Effector CD4-positive, alpha-beta T cell (primary cell): ENCODE results near the gene CCL2. TPM values are rescaled to one million over a fixed set of nuclear protein-coding genes. Genes with fewer than 3 reads are reported as not detected.
"Not testable (repeated sequence)": the region's sequence is repeated elsewhere in the genome, so short reads cannot be mapped to it uniquely, and the experiment has no call there.

Experiments used
- DNase-seq: peaks from one replicate; pipeline ENCODE4 v3.0.0-alpha.2; 2020
- total RNA-seq: gene quantifications from one replicate; lab custom pipeline; 2026; lab: John Stamatoyannopoulos, UW

CCL2 gene
- total RNA-seq: not detected

GRCh38 chr17:34254651-34255380 lies at the start of gene CCL2:
CCL2 (plus strand) TSS chr17:34255285; CDS start chr17:34255350, 65 bp downstream.
- no peak for DNase-seq

GRCh38 chr17:34205401-34205800 lies 49.7 kb upstream of the CCL2 start:
- DNase-seq: no peak

- DNase-seq: no peak
Observed at GRCh38 chr17:34206569-34206968, 48.5 kb upstream of the CCL2 start.

GRCh38 chr17:34207572-34207971 lies 47.5 kb upstream of the CCL2 start:
- DNase-seq: no peak

- no peak for DNase-seq
Observed at GRCh38 chr17:34218748-34219147, 36.3 kb upstream of the CCL2 start.

GRCh38 chr17:34219405-34219804 lies 35.7 kb upstream of the CCL2 start:
- DNase-seq: no peak

GRCh38 chr17:34220045-34220751 lies 34.9 kb upstream of the CCL2 start:
- DNase-seq: no peak

GRCh38 chr17:34220752-34221395 lies 34.2 kb upstream of the CCL2 start:
- DNase-seq: no peak

GRCh38 chr17:34221411-34221810 lies 33.7 kb upstream of the CCL2 start:
- no peak for DNase-seq

- no peak for DNase-seq
Observed at GRCh38 chr17:34222722-34223497, 32.2 kb upstream of the CCL2 start.

- no peak for DNase-seq
Observed at GRCh38 chr17:34225046-34225445, 30.0 kb upstream of the CCL2 start.

- DNase-seq: no peak
Observed at GRCh38 chr17:34226011-34226743, 28.9 kb upstream of the CCL2 start.

- DNase-seq: no peak
Observed at GRCh38 chr17:34226744-34227034, 28.4 kb upstream of the CCL2 start.

GRCh38 chr17:34227293-34227692 lies 27.8 kb upstream of the CCL2 start:
- not testable (repeated sequence) for DNase-seq

- DNase-seq: no peak
Observed at GRCh38 chr17:34227707-34228106, 27.4 kb upstream of the CCL2 start.

- DNase-seq: no peak
Observed at GRCh38 chr17:34228781-34229180, 26.3 kb upstream of the CCL2 start.

GRCh38 chr17:34230342-34230741 lies 24.7 kb upstream of the CCL2 start:
- DNase-seq: no peak

- no peak for DNase-seq
Observed at GRCh38 chr17:34234616-34235015, 20.5 kb upstream of the CCL2 start.

- no peak for DNase-seq
Observed at GRCh38 chr17:34235389-34236028, 19.6 kb upstream of the CCL2 start.

GRCh38 chr17:34236281-34236892 lies 18.7 kb upstream of the CCL2 start:
- DNase-seq: no peak

GRCh38 chr17:34237458-34237857 lies 17.6 kb upstream of the CCL2 start:
- no peak for DNase-seq

GRCh38 chr17:34241062-34241461 lies 14.0 kb upstream of the CCL2 start:
- no peak for DNase-seq
